GM13977 (cell line): ENCODE measurements around the gene NUP50.

Source experiments
- DNase-seq: peaks from one replicate; pipeline ENCODE4 v3.0.0; 2012; ENCODE audit warnings: low spot score
- in situ Hi-C: fragments of 300-500 bp; cut with MboI; formaldehyde crosslinking; loops from one replicate; pipeline ENCODE4 v1.12.0; 2022; ENCODE audit warnings: low sequenced_read_pairs, low pct_unique_long_range_greater_than_20kb, mixed read lengths, inconsistent platforms; ENCODE audit not compliant: unreplicated experiment
- TF ChIP-seq, protein P1 (sequence below): IDR thresholded peaks from 2 replicates; pipeline ENCODE4 v1.5.1; 2012; ENCODE audit warnings: mild to moderate bottlenecking, control low read depth; ENCODE audit not compliant: insufficient read depth; ENCODE audit errors: extremely low read depth, missing control alignments

NUP50 gene

DNA sequence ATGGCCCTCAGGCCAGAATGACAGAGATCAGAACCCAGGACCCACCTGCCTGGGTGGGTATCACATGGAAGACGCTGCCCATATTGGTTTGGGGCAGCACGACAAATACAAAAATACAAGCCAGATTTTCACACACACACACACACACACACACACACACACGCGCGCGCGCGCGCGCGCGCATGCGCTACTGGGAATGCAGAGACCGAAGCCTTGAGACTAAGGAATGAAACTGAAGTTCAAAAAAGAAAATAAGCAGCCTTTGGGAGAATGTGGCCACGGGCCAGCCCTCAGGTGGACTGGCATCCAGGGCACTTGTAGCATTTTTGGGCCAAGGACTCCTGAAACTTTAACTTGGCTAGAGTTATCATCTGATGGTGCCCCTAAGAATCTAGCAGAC lies 21.3 kb upstream of the NUP50 start:
- in situ Hi-C loops: no loop called here
- DNase-seq: no peak
- TF ChIP-seq, protein P1, sequence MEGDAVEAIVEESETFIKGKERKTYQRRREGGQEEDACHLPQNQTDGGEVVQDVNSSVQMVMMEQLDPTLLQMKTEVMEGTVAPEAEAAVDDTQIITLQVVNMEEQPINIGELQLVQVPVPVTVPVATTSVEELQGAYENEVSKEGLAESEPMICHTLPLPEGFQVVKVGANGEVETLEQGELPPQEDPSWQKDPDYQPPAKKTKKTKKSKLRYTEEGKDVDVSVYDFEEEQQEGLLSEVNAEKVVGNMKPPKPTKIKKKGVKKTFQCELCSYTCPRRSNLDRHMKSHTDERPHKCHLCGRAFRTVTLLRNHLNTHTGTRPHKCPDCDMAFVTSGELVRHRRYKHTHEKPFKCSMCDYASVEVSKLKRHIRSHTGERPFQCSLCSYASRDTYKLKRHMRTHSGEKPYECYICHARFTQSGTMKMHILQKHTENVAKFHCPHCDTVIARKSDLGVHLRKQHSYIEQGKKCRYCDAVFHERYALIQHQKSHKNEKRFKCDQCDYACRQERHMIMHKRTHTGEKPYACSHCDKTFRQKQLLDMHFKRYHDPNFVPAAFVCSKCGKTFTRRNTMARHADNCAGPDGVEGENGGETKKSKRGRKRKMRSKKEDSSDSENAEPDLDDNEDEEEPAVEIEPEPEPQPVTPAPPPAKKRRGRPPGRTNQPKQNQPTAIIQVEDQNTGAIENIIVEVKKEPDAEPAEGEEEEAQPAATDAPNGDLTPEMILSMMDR: no peak

DNA sequence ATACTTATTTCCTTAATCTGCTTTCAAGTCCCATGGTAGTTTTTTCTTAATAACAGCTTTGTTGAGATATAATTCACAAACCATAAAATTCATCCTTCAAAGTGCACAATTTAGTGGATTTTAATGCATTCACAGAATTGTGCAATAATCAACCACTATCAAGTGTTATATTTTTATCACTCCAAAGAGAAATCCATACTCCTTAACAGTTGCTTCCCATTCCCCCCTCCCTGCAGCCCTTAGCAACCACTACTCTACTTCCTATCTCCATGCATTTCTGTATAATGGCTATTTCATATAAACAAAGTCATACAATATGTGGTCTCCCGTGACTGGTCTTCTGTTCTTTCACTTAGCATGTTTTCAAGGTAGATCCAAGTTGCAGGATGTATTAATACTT lies 18.8 kb upstream of the NUP50 start:
- DNase-seq: no peak

DNA sequence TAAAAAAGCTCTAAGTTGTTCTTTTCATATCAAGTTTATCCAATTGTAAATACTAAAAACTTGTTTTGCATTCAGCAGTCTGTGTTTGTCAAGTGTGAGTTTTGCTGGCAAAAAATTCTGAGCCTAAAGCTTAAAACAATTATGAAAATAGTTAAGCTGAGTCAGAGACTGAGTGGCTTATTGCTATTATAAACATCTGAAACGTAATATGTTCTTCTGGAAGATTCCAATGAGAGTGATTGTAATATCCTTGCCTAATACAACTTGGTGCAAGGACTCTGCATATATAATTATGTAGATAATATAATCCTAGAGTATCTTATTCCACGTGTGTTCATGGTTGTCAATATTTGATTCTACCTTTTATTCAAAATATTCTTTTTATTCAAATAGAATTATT lies 14.1 kb upstream of the NUP50 start:
- no peak for DNase-seq
- TF ChIP-seq, protein P1: no peak
- in situ Hi-C loops: no loop called here

More for the DNA sequence above, 18.8 kb upstream of the NUP50 start:
- in situ Hi-C loops: no loop called here
- TF ChIP-seq, protein P1: no peak

DNA sequence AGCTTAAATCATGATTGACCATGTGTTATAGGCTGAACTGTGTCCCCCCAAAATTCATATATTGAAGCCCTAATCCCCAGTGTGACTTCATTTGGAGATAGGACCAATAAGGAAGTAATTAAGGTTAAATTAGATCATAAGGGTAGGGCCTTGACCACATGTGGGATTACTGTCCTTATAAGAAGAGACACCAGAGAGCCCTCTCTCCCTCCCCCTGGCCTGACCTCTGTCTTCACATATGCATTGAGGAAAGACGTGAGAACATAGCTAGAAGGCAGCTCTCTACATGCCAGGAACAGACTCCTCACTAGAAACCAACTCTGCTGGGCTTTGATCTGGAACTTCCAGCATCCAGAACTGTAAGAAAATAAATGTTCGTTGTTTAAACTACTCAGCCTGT lies 13.6 kb upstream of the NUP50 start:
- in situ Hi-C loops: no loop called here
- TF ChIP-seq, protein P1: no peak
- no peak for DNase-seq

DNA sequence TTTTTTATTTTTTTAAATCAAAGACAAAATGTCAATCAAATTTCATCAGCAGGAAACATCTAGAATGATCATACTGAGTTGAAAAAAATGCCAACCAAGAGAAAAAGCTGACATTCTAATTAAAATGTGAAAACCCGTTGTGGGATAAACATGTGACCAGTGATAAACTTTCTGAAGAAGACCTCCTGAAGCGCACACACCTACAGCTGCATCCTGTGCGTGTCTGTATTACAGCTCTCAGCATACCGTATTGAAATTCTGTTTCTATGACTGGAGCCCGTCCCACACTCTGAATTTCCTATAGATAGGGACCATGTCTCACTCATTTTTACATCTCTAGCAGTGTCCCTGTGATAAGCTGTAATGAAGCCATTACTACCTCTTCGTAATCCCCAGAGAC lies 12.2 kb upstream of the NUP50 start:
- in situ Hi-C loops: no loop called here
- DNase-seq: no peak
- TF ChIP-seq, protein P1: no peak

- in situ Hi-C loops: no loop called here
- TF ChIP-seq, protein P1: no peak
- DNase-seq: no peak
These were observed 9.3 kb upstream of the NUP50 start for GRCh38 chr22:45154383-45154782.

GRCh38 chr22:45155050-45155840 lies 8.5 kb upstream of the NUP50 start:
- in situ Hi-C loops: no loop called here
- TF ChIP-seq, protein P1: no peak
- no peak for DNase-seq
